HG02943 (cell line): ENCODE results near the gene APC2.
"Not testable (repeated sequence)": the region's sequence is repeated elsewhere in the genome, so short reads cannot be mapped to it uniquely, and the experiment has no call there.

Experiments
- ATAC-seq: cut with Tn5 transposase; IDR thresholded peaks from one replicate; pipeline ENCODE4 v1.9.1; 2021; ENCODE audit warnings: mild to moderate bottlenecking, low read depth, moderate library complexity; ENCODE audit not compliant: unreplicated experiment

APC2 gene

GRCh38 chr19:1508507-1508856, 58.6 kb downstream of the APC2 start:
- no peak for ATAC-seq

DNA sequence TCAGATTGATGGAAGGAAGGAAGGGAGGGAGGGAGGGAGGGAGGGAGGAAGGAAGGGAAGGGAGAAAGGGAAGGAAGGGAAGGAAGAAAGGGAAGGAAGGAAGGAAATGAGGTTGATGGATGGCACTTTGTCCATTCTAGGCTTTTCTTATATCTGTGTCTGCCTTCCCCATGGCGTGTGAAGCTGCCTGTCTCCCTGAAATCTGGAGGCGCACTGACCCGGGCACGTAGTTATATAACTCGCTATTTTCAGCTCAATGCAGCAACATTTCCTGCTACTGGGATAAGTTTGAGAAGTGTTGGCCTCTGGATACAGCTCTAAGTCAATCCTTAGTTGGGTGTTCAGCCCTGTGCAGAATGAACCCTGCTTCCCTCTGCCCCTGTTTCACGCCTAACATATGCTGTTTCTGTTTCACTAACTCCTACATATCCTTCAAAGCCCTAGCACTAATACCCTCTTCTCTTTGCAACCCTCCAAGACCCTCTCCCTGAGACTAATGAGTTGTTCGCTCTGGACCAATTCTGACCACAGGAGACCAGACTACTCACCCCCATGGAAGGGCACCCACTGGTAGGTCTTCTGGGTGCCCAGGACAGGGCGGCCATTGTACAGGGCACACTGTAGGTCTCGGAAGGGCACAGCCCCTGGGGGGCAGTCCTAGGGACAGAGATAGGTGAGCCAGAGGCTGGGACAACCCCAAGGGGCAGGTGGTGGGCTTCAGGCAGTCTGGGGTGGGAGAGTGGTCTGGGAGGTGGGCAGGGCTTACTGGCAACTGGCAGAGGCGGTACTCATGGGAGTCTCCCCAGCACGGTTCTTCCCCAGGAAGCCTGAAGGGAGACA, 59.9 kb downstream of the APC2 start:
- no peak for ATAC-seq

- ATAC-seq = no peak
Observed at GRCh38 chr19:1510442-1510806, 60.5 kb downstream of the APC2 start.

DNA sequence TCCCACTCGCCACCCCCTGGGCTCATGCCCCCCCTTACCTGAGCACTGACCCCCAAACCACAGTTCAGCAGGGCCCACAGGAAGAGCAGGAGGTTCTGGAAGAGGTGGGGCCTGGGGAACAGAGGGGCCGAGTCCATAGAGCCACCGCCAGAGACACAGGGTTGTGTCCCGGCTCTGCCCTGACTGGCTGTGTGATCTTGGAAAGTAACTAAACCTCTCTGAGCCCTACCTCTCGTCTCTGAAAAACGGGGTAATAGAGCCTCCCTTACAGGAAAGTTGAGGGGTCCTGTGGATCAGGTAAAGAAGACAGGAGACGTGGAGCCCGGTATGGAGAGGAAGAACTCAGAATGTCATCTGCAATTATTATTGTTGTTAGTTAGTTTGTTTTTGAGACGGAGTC, 60.9 kb downstream of the APC2 start:
- no peak for ATAC-seq

DNA sequence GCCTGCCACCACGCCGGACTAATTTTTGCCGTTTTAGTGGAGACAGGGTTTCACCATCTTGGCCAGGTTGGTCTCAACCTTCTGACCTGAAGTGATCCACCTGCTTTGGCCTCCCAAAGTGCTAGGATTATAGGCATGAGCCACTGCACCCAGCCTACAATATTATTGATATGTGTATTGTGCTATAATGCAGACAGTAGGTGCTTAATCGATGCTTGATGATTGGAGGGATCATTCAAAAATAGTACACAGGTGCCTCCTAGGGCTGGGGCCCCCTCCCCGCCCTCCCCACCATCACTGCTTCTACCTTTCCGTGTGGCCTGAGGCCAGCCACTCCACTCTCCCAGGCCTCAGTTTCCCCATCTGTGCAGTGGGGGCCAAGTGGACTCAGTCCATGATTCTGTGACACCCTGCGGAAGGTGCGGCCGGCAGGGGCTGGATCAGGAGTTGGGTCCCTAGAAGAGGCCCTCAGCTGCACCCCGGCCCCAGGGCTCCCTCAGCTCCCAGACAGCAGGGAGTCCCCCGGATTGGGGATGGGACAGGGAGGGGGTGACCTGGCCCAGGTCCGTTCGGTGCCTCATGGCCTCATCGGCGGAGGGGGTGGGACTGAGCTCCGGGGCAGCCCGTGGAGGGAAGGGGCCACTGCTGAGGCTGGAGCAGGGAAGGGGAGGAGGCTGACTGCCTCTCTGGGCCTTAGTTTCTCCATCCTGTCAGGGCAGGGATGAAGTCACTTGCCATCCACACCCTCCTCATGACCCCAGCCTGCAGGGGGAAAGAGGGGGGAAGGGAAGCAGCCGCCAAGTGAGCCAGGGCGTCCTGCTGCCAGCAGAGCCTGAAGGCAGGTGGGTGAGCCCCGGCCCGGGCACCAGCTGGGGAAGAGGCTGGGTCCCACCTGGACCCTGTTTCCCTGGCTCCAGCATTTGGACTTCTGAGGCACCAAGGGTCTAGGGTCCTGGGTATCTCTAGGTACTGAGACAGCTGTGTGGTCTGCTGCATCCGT, 61.7 kb downstream of the APC2 start:
- no peak for ATAC-seq

DNA sequence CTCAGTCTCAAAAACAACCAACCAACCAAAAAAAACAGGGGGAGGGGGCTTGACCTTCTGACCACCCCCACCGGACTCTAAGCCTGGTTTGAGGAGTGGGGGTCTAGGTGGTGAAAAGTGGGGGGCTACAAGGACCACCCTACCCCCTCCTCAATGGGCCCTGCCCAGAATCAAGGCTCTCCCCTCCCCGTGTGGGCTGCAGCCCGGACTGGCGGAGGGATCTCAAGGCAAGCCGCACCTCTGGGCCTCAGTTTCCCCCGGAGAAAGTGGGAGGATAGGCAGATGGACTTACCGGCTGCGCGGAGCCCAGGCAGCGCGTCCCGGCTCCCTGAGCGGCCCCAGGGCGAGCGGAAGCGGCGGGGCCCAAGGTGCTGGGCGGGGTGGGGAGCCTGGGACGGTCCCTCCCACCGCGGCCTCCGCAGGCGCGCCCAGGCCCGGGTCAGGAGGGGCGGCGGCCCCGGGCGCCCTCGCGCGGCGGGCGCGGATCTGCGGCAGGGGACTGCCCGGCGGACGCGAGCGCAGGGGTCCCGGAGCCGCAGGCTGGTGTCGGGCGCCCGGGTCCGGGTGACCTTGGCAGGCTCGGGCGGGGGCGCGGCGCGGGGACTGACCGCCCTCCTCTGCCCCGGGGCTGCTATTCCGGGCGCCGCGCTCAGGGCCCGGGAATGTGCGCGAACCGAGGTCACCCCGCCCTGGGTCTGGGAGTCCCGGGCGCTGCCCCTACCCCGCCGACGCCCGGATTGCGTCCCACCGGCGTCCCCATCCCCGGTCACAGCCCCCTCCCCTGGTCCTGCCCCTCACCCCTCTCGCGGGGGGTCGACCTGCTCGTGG, 63.0 kb downstream of the APC2 start, which contains the start of gene ADAMTSL5:
TSS of gene ADAMTSL5 (minus strand) at position 349 of the 828 bp plus-strand sequence. CDS start 2,076 bp downstream, outside the sequence.
- no peak for ATAC-seq

DNA sequence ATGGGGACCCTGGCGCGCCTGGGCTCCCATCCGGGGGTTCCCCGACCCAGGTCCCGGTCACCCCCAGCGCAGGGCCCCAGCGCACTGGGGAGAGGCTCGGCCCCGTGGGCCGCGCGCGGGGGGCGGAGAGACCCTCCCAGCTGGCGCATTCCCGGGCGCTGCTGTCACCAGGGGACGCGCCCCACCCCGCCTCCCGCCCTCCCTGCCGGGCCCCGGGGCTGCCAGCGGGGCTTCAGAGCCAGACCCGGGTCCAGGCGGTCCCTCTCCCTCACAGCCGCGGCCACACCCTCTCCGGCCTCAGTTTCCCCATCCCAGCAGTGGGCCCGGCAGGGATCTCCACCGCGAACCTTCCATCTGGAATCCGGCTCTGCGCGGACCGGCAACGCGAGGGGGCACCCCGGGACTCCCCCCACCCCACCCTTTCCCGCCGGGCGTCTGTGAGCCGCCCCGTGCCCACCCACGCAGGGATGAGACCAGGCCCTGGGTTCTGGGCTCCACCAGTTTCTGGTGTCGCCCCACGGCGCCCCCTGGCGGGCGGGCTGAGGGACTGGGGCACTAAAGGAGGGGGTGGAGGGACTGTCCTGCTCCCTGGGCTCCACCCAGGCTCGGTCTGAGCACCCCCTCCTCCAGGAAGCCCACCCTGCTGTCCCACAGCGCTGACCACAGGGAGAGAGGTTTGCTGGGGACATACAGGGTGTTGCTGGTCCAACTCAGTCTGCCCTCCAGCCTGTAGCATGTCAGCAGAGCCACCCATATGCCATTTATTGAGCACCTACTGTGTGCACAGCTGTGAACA, 63.8 kb downstream of the APC2 start:
- ATAC-seq = no peak

- ATAC-seq = no peak
Observed at GRCh38 chr19:1514295-1514661, 64.4 kb downstream of the APC2 start.

DNA sequence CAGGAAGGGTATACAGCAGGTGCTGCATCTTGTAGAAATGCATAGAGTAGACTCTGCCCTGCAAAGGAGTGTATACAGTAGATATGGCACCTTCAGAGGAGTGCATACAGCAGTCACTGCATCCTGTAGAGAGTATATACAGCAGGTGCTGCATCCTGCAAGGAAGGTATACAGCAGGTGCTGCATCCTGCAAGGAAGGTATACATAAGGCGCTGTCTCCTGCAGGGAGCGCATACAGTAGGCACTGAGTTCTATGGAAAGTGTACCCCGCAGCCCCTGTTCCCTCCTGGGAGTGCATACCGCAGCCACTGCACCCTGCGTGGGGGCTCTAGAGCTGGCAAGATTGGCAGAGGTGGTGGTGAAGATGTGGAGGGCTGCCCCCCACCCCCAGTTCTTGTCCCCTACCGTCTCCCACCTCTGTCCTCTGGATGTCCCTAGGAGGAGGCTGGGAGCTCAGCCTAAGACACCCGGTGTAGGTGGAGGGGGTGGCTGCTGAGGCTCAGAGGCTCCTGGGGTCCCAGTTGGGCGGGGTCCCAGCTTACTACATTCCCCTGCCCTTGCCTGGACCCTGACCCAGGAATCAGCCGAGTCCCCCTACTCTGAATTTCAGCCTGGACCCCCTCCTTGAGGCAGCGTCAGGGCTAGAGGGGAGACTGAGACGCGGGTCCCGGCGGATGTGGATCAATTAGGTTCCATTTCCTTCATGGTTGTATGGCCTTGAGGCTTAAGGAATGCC, 65.2 kb downstream of the APC2 start:
- no peak for ATAC-seq

DNA sequence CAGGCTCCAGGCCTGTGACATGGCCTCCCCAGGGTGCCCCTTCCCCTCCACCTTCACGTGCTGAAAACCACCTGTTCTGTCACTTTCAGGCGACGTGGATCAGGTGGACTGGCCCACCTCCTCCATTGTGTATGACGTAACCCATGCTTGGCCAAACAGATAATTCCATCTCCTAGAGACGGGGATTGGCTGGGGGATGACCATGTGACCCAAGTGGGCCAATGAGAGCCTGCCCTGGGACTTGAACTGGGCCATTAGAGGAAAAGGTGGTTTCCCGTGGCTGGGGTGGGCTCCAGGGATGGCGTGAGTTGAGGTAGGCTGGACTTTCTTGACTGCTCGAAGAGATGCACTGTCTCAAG, 66.5 kb downstream of the APC2 start:
- ATAC-seq = no peak

GRCh38 chr19:1518471-1518870, 68.5 kb downstream of the APC2 start:
- ATAC-seq = no peak

GRCh38 chr19:1519802-1520201, 69.9 kb downstream of the APC2 start:
- ATAC-seq = not testable (repeated sequence)

GRCh38 chr19:1520203-1520780, 70.4 kb downstream of the APC2 start:
- no peak for ATAC-seq

GRCh38 chr19:1521636-1522035, 71.7 kb downstream of the APC2 start:
- no peak for ATAC-seq

DNA sequence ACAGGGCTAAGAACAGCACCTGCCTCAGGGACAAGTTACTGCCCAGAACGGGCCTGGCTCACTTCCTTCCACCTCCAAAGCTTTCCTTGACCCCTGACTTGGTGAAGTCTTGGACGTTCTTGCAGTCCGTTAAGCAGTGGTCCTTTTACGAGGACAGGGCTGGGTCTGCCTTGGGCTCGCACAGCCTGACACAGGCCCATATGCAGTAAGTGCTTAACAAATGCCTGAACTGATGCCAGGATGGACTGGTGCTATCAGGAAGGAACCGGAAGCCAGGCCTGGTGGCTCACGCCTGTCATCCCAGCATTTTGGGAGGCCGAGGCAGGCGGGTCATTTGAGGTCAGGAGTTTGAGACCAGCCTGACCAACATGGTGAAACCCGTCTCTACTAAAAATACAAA, 72.1 kb downstream of the APC2 start:
- ATAC-seq = no peak

GRCh38 chr19:1522838-1523237, 72.9 kb downstream of the APC2 start:
- no peak for ATAC-seq
